ENCODE measurements around the gene EIPR1.
"Not testable (repeated sequence)": the region's sequence is repeated elsewhere in the genome, so short reads cannot be mapped to it uniquely, and the experiment has no call there.

The EIPR1 gene

GRCh38 chr2:3200420-3200939, 177.1 kb downstream of the EIPR1 start:
- ChIA-PET POLR2A (no interaction called here), CTCF (no interaction called here)
- TF ChIP-seq CTCF (IDR thresholded peaks at IDR 0.05; ENCODE audit: control extremely low read depth, extremely low read depth, low read depth, missing control alignments), result no peak
- DNase-seq (ENCODE audit: extremely low spot score), result no peak

GRCh38 chr2:3199627-3200345, 177.8 kb downstream of the EIPR1 start:
- TF ChIP-seq CTCF (IDR thresholded peaks at IDR 0.05; ENCODE audit: control extremely low read depth, extremely low read depth, low read depth, missing control alignments), result no peak
- no peak for DNase-seq (ENCODE audit: extremely low spot score)
- CTCF ChIA-PET, result no interaction called here
- POLR2A ChIA-PET, result no interaction called here

- CTCF ChIA-PET; POLR2A ChIA-PET; DNase-seq (ENCODE audit: extremely low spot score): not testable (repeated sequence)
Observed at GRCh38 chr2:3198671-3199192, 178.9 kb downstream of the EIPR1 start.

GRCh38 chr2:3198119-3198518, 179.5 kb downstream of the EIPR1 start:
- peak; percentile 32 for TF ChIP-seq CTCF (IDR thresholded peaks at IDR 0.05; ENCODE audit: control extremely low read depth, extremely low read depth, low read depth, missing control alignments)
- POLR2A ChIA-PET, result no interaction called here
- CTCF ChIA-PET, result no interaction called here
- no peak for DNase-seq (ENCODE audit: extremely low spot score)

GRCh38 chr2:3197308-3197707, 180.3 kb downstream of the EIPR1 start:
- no peak for TF ChIP-seq CTCF (IDR thresholded peaks at IDR 0.05; ENCODE audit: control extremely low read depth, extremely low read depth, low read depth, missing control alignments)
- POLR2A ChIA-PET, result no interaction called here
- no peak for DNase-seq (ENCODE audit: extremely low spot score)
- CTCF ChIA-PET, result no interaction called here

- no peak for DNase-seq (ENCODE audit: extremely low spot score)
- POLR2A ChIA-PET, result no interaction called here
- CTCF ChIA-PET, result interaction anchor here (1.1 kb wide), 1 partner anchor 264 kb away, joined by 3 read pairs; no protein-coding TSS in a partner anchor
- TF ChIP-seq CTCF (IDR thresholded peaks at IDR 0.05; ENCODE audit: control extremely low read depth, extremely low read depth, low read depth, missing control alignments), result no peak
Observed at GRCh38 chr2:3196716-3197115, 180.9 kb downstream of the EIPR1 start.
